Measurements from ENCODE around the gene HELB.
A peak's percentile ranks its signal among the peaks of the same experiment; 100 is the strongest.

DNA sequence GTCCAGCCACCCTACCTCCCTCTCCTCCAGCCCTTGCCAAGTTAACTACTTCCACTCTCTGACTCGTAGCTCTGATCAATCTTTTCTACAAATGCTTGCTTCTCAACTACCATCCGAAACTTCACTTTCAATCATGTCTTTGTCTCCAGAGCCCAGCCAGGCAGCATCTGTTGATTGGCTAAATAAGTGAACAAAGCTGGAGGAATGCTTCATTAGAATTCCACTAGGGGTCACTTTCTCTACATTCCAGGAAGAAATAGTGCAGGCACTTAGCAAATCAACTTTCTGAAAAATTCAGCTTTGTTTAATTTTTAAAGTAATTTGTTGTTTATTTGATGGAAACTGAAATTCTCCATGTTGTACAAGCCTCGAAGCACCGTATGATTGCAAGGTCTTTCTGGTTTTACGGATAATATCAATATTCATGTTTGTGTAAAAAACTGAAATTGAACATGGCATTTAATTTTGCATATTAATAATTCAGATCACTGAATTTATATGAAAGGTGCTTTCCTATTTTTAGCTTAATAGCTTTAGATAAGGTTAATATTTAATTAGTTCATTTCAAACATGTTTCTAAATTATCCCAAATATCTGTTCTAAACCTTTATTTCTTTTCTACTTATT is 32.4 kb upstream of the HELB start:
- TF ChIP-seq, protein P1, sequence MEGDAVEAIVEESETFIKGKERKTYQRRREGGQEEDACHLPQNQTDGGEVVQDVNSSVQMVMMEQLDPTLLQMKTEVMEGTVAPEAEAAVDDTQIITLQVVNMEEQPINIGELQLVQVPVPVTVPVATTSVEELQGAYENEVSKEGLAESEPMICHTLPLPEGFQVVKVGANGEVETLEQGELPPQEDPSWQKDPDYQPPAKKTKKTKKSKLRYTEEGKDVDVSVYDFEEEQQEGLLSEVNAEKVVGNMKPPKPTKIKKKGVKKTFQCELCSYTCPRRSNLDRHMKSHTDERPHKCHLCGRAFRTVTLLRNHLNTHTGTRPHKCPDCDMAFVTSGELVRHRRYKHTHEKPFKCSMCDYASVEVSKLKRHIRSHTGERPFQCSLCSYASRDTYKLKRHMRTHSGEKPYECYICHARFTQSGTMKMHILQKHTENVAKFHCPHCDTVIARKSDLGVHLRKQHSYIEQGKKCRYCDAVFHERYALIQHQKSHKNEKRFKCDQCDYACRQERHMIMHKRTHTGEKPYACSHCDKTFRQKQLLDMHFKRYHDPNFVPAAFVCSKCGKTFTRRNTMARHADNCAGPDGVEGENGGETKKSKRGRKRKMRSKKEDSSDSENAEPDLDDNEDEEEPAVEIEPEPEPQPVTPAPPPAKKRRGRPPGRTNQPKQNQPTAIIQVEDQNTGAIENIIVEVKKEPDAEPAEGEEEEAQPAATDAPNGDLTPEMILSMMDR (conservative IDR thresholded peaks at IDR 0.05 in 1 of 2, IDR thresholded peaks at IDR 0.05 in 1 of 2; ENCODE audit: extremely low read depth in 1 of 2, insufficient read depth in 1 of 2, low read depth in 1 of 2, low read length in 2 of 2) = peak; percentile 70 to 74
- TF ChIP-seq EZH2 (IDR thresholded peaks at IDR 0.05; ENCODE audit: borderline replicate concordance, low read length) = no peak

Measured in mammary epithelial cell (primary cell).